Hepatocyte (in vitro differentiated cells): ENCODE results near the gene CFAP99.

ENCODE experiments used
- EZH2 ChIP-seq: fragments of 200-600 bp; sonication (generic); IDR thresholded peaks from 2 replicates; pipeline ENCODE4 v1.6.1; 2016; ENCODE audit warnings: antibody characterized with exemption, mild to moderate bottlenecking, borderline replicate concordance
- TF ChIP-seq, protein P1 (sequence below): fragments of 200-600 bp; sonication (generic); IDR thresholded peaks from 2 replicates; pipeline ENCODE4 v1.5.1; 2016; ENCODE audit warnings: antibody characterized with exemption, mild to moderate bottlenecking; ENCODE audit not compliant: poor library complexity

DNA sequence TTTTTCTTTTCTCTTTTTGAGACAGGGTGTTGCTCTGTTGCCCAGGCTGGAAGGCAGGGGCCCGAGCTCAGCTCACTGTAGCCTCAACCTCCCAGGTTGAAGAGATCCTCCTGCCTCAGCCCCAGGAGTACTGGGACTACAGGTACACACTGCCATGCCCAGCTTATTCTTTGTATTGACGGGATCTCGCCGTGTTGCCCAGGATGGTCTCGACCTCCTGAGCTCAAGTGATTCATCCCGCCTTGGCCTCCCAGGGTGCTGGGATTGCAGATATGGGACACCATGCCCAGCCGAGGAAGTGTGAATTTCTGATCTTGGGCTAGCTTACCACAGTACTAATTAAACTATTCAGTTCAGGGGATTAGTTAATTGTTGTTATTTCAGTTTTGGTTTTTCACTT lies 89.1 kb downstream of the CFAP99 start:
- TF ChIP-seq, protein P1, sequence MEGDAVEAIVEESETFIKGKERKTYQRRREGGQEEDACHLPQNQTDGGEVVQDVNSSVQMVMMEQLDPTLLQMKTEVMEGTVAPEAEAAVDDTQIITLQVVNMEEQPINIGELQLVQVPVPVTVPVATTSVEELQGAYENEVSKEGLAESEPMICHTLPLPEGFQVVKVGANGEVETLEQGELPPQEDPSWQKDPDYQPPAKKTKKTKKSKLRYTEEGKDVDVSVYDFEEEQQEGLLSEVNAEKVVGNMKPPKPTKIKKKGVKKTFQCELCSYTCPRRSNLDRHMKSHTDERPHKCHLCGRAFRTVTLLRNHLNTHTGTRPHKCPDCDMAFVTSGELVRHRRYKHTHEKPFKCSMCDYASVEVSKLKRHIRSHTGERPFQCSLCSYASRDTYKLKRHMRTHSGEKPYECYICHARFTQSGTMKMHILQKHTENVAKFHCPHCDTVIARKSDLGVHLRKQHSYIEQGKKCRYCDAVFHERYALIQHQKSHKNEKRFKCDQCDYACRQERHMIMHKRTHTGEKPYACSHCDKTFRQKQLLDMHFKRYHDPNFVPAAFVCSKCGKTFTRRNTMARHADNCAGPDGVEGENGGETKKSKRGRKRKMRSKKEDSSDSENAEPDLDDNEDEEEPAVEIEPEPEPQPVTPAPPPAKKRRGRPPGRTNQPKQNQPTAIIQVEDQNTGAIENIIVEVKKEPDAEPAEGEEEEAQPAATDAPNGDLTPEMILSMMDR: no peak
- no peak for TF ChIP-seq EZH2
